Activated CD8-positive, alpha-beta T cell treated with anti-CD3 and anti-CD28 coated beads, Interleukin-2, amount 10 ng/mL, durations not matched to agents 7 days and 5 days (primary cell): ENCODE measurements around the gene TENT4B. TPM values are rescaled to one million over a fixed set of nuclear protein-coding genes. Genes with fewer than 3 reads are reported as not detected.
"Not testable (repeated sequence)": the region's sequence is repeated elsewhere in the genome, so short reads cannot be mapped to it uniquely, and the experiment has no call there.

Source experiments
- ATAC-seq: fragments of 150-1000 bp; cut with Tn5 transposase; one replicate; pipeline ENCODE4 v1.10.0; 2021; ENCODE audit warnings: moderate library complexity
- CTCF ChIA-PET: fragments of 350-600 bp; sonication (Branson Sonifier 250); formaldehyde crosslinking; loops from one replicate; lab custom pipeline; 2021; ENCODE audit warnings: antibody characterized with exemption; lab: Charles Lee
- POLR2A ChIA-PET: fragments of 350-600 bp; sonication (Branson Sonifier 250); formaldehyde crosslinking; loops from one replicate; lab custom pipeline; 2021; ENCODE audit warnings: antibody characterized with exemption; lab: Charles Lee
- DNase-seq: peaks from one replicate; pipeline ENCODE4 v3.0.0-alpha.2; 2020
- H3K27ac Mint-ChIP-seq: one replicate; pipeline ENCODE4 v1.8.0; 2021; ENCODE audit warnings: mild to moderate bottlenecking, mixed read lengths
- H3K27me3 Mint-ChIP-seq: one replicate; pipeline ENCODE4 v1.8.0; 2021; ENCODE audit warnings: low read depth, mixed read lengths
- H3K36me3 Mint-ChIP-seq: one replicate; pipeline ENCODE4 v1.8.0; 2021; ENCODE audit warnings: low read depth, mixed read lengths
- H3K4me1 Mint-ChIP-seq: one replicate; pipeline ENCODE4 v1.8.0; 2021; ENCODE audit warnings: low read depth, mixed read lengths
- H3K4me3 Mint-ChIP-seq: one replicate; pipeline ENCODE4 v1.8.0; 2021; ENCODE audit warnings: mild to moderate bottlenecking, mixed read lengths
- H3K9me3 Mint-ChIP-seq: one replicate; pipeline ENCODE4 v1.8.0; 2022; ENCODE audit warnings: mixed read lengths; ENCODE audit not compliant: insufficient read depth
- total RNA-seq, 2 experiments: library from RNA; stranded (reverse); gene quantifications; one replicate each; pipeline ENCODE4 v1.2.3, GENCODE V29; 2021

Gene TENT4B
- total RNA-seq, 2 experiments from 2014 or later, result 17.3 to 18.0 TPM

DNA sequence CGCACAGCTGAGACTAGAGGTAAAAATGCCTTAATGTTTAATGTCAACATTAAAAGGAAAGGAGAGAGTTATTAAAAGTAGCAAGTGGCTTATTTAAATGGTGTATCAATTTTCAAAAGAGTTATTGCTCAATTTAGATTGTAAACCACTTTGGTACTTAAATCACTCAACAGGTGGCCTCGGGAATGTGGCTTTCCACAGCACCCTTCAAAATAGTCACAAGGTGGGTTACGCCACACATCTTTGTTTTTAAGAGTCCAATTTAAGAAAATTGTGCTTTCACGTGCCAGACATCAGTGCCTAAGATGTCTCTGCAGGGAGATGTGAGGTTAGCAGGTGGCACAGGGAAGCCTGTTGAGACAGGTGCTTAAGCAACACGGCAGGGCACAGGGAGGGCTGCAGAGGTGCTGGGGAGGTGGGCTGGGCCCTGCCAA, 85.8 kb downstream of the TENT4B start:
- Mint-ChIP-seq H3K4me3 (no peak overlapping the region), H3K27me3 (peaks cover 19% of the 10 kb centered on the region), H3K27ac (no peak overlapping the region), H3K36me3 (peaks cover 2% of the 10 kb centered on the region), H3K9me3 (no peaks in the 10 kb centered on the region), H3K4me1 (peaks cover 7% of the 10 kb centered on the region)
- DNase-seq, result no peak
- CTCF ChIA-PET, result interaction anchor here (1.5 to 2.1 kb wide), 2 partner anchors 11 to 88 kb away, joined by 5 to 6 read pairs; no protein-coding TSS in a partner anchor
- POLR2A ChIA-PET, result interaction anchor here (0.6 to 1.4 kb wide), 2 partner anchors 36 to 441 kb away, joined by 3 to 5 read pairs; no protein-coding TSS in a partner anchor
- no peak for ATAC-seq

DNA sequence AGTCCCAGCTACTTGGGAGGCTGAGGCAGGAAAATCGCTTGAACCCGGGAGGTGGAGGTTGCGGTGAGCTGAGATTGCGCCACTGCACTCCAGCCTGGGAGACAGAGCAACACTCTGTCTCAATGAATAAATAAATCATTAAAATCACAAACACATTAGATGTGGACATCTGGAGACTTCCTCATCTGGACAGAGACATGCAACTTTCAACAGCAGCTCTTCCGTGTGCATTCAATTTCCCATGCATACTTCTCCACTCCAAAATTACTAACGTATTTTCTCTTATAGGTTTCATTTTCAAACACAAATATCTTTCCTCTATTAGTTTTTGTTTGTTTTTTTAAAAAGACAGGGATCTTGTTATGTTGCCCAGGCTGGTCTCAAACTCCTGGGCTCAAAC, 89.9 kb downstream of the TENT4B start:
- DNase-seq, H3K4me3 Mint-ChIP-seq, ATAC-seq, H3K27ac Mint-ChIP-seq, H3K36me3 Mint-ChIP-seq, H3K9me3 Mint-ChIP-seq: not testable (repeated sequence)
- peaks cover 30% of the 10 kb centered on the region for H3K4me1 Mint-ChIP-seq
- CTCF ChIA-PET, result interaction anchor here (1.0 to 3.4 kb wide), 4 partner anchors 8 to 218 kb away, joined by 3 to 14 read pairs (median 4); partner anchors contain the start of gene CNEP1R1
- peaks cover 19% of the 10 kb centered on the region for H3K27me3 Mint-ChIP-seq
- POLR2A ChIA-PET, result interaction anchor here (0.7 kb wide), 1 partner anchor 20 kb away, joined by 3 read pairs; no protein-coding TSS in a partner anchor

DNA sequence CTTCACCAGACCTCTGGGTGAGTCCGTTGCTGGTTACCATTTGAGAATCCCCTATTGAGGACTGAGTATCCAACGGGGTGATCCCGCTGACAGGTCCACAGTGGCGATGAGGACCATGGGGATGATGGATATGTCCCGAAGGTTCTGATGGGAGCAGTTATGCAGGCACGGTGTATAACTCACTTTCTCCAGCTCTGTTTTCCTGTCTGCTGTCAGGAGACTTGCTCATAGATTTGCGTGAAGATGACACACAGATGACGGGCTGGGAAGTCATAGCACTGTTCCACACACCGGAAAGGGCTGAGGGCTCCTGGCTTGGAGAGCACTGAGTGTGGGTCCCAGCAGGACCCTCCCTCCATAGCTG, 91.0 kb downstream of the TENT4B start:
- POLR2A ChIA-PET, result no interaction called here
- DNase-seq (no peak), ATAC-seq (no peak)
- Mint-ChIP-seq H3K36me3 (peaks cover 5% of the 10 kb centered on the region), H3K27me3 (peaks cover 17% of the 10 kb centered on the region), H3K9me3 (no peaks in the 10 kb centered on the region), H3K27ac (peak overlapping the region; percentile 34), H3K4me1 (peaks cover 32% of the 10 kb centered on the region), H3K4me3 (no peak overlapping the region)
- CTCF ChIA-PET, result interaction anchor here (1.2 kb wide), 1 partner anchor 30 kb away, joined by 3 read pairs; no protein-coding TSS in a partner anchor

DNA sequence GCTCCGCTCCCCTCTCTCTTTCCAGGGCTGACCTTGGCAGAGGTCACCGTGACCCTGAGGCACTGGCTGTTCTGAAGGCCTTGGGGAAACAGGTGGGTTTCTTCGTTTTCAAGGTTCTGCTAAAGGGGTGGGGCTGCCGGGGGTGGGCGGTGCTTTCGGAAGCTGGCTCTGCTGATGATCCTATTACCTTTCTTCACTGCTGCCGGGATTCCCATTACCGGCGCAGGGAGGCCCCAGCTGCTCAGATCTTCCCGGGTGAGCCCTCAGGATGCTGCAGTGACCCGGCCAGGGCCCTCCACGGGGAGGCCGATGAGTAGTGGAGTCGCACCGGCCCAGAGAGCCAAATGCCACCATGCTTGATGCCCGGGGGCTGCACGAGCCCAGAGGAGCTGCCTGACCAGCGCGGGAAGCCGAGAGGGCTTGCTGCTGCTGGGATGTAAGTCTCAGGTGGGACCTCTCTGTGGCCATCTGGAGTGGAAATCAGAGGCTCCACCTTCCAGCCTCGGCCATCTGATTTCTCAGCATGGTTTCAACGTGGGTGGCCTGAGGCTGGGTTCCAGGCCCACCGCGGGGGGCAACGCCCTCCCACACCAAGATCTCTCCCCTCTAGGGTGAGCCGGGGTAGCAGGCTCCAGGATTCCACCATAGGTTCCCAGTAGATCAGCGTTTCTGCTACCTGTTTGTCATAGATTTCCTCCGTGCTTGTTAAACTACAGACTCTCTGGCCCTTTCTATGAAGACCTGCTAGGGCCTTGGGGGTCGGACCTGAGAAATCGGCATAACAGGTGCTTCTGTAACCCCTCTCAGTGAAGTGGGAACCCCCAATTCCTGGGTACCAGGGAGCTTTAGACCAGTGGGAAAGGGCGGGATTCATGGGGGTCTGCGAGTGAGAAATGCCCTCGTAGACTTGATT, 91.7 kb downstream of the TENT4B start:
- ATAC-seq (peak; percentile 2), DNase-seq (no peak)
- peaks cover 5% of the 10 kb centered on the region for H3K36me3 Mint-ChIP-seq
- H3K4me1 Mint-ChIP-seq, result peaks cover 34% of the 10 kb centered on the region
- peak overlapping the region; percentile 80 for H3K4me3 Mint-ChIP-seq
- peak overlapping the region; percentile 82 for H3K27ac Mint-ChIP-seq
- no peaks in the 10 kb centered on the region for H3K9me3 Mint-ChIP-seq
- ChIA-PET POLR2A (interaction anchor here (0.6 to 1.3 kb wide), 5 partner anchors 18 to 38 kb away, joined by 3 to 4 read pairs (median 3); no protein-coding TSS in a partner anchor), CTCF (interaction anchor here (1.0 to 1.3 kb wide), 6 partner anchors 29 to 95 kb away, joined by 3 to 4 read pairs (median 3); no protein-coding TSS in a partner anchor)
- peaks cover 17% of the 10 kb centered on the region for H3K27me3 Mint-ChIP-seq

DNA sequence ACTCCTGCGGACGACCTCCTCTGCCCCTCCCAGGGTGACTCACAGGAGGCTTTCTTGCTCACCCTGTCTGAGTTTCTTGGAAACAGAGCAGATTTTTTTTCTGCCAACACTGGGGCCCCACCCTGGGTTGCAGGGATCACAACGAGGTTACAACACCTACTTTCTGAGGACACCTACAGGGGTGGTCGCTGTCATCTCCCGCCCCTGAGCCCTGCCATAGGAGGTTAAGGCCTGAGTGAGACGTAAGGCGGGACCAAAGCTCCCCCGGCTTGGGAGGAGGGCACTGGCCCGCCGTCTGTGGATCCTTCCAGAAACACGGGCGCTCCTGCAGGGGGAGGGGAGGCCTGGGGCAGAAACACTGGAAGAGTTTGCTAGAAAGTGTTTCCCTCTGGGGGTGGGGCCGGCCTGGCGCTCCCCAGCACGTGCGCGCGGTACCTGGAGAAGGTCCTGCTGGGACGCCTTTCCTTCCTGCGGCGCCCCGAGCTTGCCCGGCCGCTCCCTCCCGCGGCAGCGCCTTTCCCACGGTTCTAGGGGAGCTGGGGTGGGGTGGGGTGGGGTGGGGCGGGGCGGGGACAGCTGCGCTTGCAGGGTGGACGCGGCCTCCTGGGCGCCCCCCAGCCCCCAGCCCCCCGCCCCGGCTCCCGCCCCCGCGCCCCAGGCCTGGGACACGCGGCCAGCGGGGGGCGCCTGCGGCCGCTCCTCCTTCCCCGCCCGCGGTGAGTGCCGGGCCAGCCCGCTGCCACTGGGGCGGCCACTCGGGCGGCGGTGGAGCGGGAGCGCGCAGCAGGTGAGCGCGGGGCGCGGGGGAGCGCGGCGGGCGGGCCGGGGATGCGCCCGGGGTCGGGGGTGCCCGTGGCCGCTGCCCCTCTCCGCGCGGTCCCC, 92.6 kb downstream of the TENT4B start:
- Mint-ChIP-seq H3K27ac (peak overlapping the region; percentile 82), H3K36me3 (peaks cover 5% of the 10 kb centered on the region), H3K9me3 (no peaks in the 10 kb centered on the region), H3K4me3 (peak overlapping the region; percentile 80), H3K4me1 (peaks cover 34% of the 10 kb centered on the region), H3K27me3 (peaks cover 12% of the 10 kb centered on the region)
- ATAC-seq, result peak; percentile 78
- DNase-seq, result peak; percentile 82
- ChIA-PET CTCF (interaction anchor here (1.0 to 1.3 kb wide), 6 partner anchors 29 to 94 kb away, joined by 3 to 4 read pairs (median 3); no protein-coding TSS in a partner anchor), POLR2A (interaction anchor here (0.6 to 1.3 kb wide), 6 partner anchors 17 to 37 kb away, joined by 3 to 4 read pairs (median 3); partner anchors contain the start of gene ADCY7)

DNA sequence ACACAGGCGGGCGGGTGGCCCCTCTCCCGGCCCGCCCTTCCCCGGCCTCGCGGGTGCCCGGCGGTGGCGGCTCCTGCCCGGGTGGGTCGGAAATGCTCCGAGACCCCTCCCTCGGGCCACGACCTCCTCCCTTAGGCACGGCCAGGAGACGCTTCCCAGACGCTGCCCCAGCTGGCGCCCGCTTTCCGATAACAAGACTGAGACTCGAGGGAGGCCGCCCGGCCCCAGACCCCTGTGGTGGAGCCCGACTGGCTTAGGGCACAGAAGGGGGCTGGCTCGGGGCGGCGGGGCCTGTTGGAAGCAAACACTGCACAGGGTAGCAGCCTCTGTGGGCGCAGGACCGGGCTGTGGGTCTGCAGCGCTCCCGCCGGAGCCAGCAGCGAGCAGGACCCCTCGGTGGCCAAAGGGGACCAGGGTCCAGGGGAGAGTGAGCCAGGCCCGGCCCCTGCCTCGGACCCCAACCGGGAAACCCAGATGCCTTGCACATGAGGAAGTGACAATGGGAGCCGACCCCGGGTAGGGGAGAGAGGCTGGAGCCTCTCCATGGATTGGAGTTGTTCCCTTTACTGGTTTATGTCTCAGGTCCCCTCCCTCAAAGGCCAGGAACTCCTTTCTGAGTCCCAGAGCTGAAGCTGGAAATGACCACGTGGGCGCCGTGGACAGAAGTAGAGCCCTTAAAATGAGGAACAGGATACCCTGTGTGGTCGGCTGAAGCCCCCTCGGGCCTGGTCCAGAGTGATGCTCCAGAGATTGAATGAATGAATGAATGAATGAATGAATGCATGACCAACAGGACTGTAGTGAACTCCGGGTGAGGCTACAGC, 93.4 kb downstream of the TENT4B start:
- Mint-ChIP-seq H3K36me3 (peaks cover 5% of the 10 kb centered on the region), H3K4me1 (peaks cover 34% of the 10 kb centered on the region), H3K9me3 (no peaks in the 10 kb centered on the region), H3K27me3 (peaks cover 4% of the 10 kb centered on the region), H3K27ac (peak overlapping the region; percentile 77), H3K4me3 (peak overlapping the region; percentile 80)
- ATAC-seq, result peak; percentile 29
- CTCF ChIA-PET, result interaction anchor here (0.7 to 1.6 kb wide), 6 partner anchors 21 to 221 kb away, joined by 3 to 4 read pairs (median 3); partner anchors contain the start of gene CNEP1R1
- POLR2A ChIA-PET, result interaction anchor here (0.9 to 1.3 kb wide), 3 partner anchors 20 to 28 kb away, joined by 3 to 4 read pairs (median 3); partner anchors contain the start of gene ADCY7
- no peak for DNase-seq

DNA sequence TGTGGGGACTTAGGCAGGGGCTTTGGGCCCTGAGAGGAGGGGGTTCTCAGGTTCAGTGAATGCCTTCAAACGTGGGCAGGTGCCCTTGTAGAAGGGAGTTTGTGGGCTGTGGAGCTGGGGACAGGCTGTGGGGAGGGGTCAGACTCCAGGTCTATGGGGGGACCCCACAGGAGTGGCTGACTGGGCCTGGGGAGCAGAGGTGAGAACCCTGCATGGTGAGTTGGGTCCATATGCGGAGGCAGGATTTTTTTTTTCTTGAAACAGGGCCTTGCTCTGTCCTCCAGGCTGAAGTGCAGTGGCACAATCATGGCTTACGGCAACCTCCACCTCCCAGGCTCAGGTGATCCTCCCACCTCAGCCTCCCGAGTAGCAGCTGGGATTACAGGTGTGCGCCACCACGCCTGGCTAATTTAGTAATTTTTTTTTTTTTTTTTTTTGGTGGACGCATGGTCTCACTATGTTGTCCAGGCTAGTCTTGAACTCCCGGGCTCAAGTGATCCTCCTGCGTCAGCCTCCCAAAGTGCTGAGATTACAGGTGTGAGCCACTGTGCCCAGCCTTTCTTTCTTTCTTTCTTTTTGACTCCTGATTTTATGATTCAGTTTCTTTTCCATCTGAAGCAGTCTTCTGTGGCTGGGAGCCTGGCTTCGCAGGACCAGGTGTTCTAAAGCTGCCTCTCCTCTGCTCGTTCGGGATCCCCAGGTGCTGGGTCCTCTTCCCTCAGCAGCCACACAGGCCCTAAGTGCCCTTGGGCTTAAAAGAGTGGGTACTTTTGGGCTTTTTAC, 94.2 kb downstream of the TENT4B start:
- H3K4me3 Mint-ChIP-seq, result peak overlapping the region; percentile 80
- no peaks in the 10 kb centered on the region for H3K9me3 Mint-ChIP-seq
- ATAC-seq, result no peak
- peak overlapping the region; percentile 73 for H3K27ac Mint-ChIP-seq
- H3K4me1 Mint-ChIP-seq, result peaks cover 34% of the 10 kb centered on the region
- ChIA-PET POLR2A (interaction anchor here (1.3 kb wide), 1 partner anchor 27 kb away, joined by 3 read pairs; no protein-coding TSS in a partner anchor), CTCF (interaction anchor here (0.7 to 1.6 kb wide), 3 partner anchors 19 to 222 kb away, joined by 3 read pairs; partner anchors contain the start of genes ADCY7 and CNEP1R1)
- no peak for DNase-seq
- H3K36me3 Mint-ChIP-seq, result peaks cover 5% of the 10 kb centered on the region
- H3K27me3 Mint-ChIP-seq, result peaks cover 3% of the 10 kb centered on the region

DNA sequence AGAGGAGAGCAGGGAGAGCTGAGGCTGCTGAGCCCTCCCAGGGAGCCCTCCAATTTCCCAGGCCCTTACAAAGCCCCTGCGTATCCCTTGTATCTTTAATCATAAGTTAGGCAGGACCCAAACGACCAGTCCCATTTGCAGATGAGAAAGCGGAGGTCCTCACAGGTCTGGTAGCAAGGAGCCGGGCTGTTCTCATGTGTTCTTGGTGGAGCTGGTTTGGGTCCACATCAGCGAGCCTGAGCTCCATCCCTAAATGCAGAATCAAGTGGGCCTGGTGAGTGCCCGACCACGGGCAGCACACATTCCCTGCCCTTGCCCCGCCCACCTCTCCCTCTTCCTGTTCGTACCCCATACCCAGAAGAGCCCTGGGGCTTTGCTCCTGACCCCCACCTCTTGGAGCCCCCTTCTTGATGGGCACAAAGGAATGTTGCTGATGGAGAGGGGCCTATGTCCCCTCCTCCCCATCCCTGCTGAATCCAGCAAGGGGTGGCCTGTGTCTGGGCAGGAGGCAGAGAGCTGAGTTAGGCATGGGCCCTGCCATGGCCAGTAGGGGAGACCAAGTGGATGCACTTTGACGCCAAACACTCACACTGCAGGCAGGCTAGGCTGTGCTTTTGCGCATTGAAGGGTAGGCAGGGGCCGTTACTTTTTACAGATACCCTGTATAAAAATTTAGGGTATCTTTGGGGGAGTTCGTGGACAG, 95.0 kb downstream of the TENT4B start:
- no peaks in the 10 kb centered on the region for H3K27me3 Mint-ChIP-seq
- DNase-seq, result no peak
- H3K4me3 Mint-ChIP-seq, result peak overlapping the region; percentile 60
- peaks cover 5% of the 10 kb centered on the region for H3K36me3 Mint-ChIP-seq
- peaks cover 31% of the 10 kb centered on the region for H3K4me1 Mint-ChIP-seq
- ChIA-PET POLR2A (no interaction called here), CTCF (interaction anchor here (0.7 to 1.6 kb wide), 2 partner anchors 18 to 223 kb away, joined by 3 read pairs; partner anchors contain the start of genes ADCY7 and CNEP1R1)
- no peaks in the 10 kb centered on the region for H3K9me3 Mint-ChIP-seq
- no peak for ATAC-seq
- H3K27ac Mint-ChIP-seq, result peak overlapping the region; percentile 41

DNA sequence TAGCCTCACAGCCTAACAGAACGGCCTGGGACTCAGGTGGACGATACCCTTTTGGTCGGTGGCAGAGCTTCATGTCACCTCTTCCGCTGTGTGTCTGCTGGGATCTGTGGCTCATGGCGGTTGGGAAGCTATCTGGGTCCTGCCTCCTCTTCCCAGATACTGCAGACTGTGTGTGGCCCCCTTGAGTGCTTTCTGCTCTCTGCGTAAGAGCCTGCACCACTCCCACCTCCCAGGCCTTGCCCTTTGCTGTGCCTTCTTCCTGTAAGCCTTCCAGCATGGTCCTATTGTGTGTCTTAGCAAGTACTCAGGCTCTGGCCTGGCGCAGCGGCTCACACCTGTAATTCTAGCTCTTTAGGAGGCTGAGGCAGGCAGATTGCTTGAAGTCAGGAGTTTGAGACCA, 95.7 kb downstream of the TENT4B start:
- DNase-seq (no peak), ATAC-seq (no peak)
- H3K4me1 Mint-ChIP-seq, result peaks cover 32% of the 10 kb centered on the region
- no peak overlapping the region for H3K4me3 Mint-ChIP-seq
- ChIA-PET CTCF (interaction anchor here (0.8 to 2.6 kb wide), 2 partner anchors 31 to 38 kb away, joined by 4 to 10 read pairs; no protein-coding TSS in a partner anchor), POLR2A (interaction anchor here (0.9 kb wide), 1 partner anchor 16 kb away, joined by 3 read pairs; no protein-coding TSS in a partner anchor)
- H3K9me3 Mint-ChIP-seq, result no peaks in the 10 kb centered on the region
- H3K36me3 Mint-ChIP-seq, result peaks cover 5% of the 10 kb centered on the region
- no peak overlapping the region for H3K27ac Mint-ChIP-seq
- H3K27me3 Mint-ChIP-seq, result no peaks in the 10 kb centered on the region
